UCSD-AML1 (cell line): ENCODE measurements around the gene CDKL5.
"Not testable (repeated sequence)": the region's sequence is repeated elsewhere in the genome, so short reads cannot be mapped to it uniquely, and the experiment has no call there.

Experiments
- DNase-seq: peaks from one replicate; lab custom pipeline; 2025; ENCODE audit not compliant: unreplicated experiment; lab: John Stamatoyannopoulos, UW

CDKL5 gene

GRCh38 chrX:18425199-18426003 is at the start of gene CDKL5:
Gene CDKL5 (plus strand): TSS chrX:18425608. CDS start chrX:18507097, 81,489 bp downstream.
- peak; percentile 91 for DNase-seq

GRCh38 chrX:18377796-18378195 is 47.6 kb upstream of the CDKL5 start:
- DNase-seq: peak; percentile 21

GRCh38 chrX:18389966-18390365 is 35.4 kb upstream of the CDKL5 start:
- DNase-seq: no peak

GRCh38 chrX:18390941-18391538 is 34.4 kb upstream of the CDKL5 start:
- DNase-seq: peak; percentile 21

GRCh38 chrX:18394477-18394876 is 30.9 kb upstream of the CDKL5 start:
- no peak for DNase-seq

GRCh38 chrX:18401848-18402213 is 23.6 kb upstream of the CDKL5 start:
- no peak for DNase-seq

GRCh38 chrX:18406531-18407266 is 18.7 kb upstream of the CDKL5 start:
- DNase-seq: no peak

GRCh38 chrX:18410038-18410437 is 15.4 kb upstream of the CDKL5 start:
- DNase-seq: no peak

- DNase-seq: no peak
These were observed 10.0 kb upstream of the CDKL5 start for GRCh38 chrX:18415386-18415785.

GRCh38 chrX:18422325-18422724 is 3.1 kb upstream of the CDKL5 start:
- DNase-seq: no peak

- DNase-seq: no peak
These were observed 2.5 kb upstream of the CDKL5 start for GRCh38 chrX:18422886-18423285.

GRCh38 chrX:18424482-18425198 is 768 bp upstream of the CDKL5 start:
- DNase-seq: no peak

- DNase-seq: no peak
These were observed 554 bp downstream of the CDKL5 start for GRCh38 chrX:18426004-18426320.

- no peak for DNase-seq
These were observed 2.6 kb downstream of the CDKL5 start for GRCh38 chrX:18428006-18428405.

- DNase-seq: not testable (repeated sequence)
These were observed 7.9 kb downstream of the CDKL5 start for GRCh38 chrX:18433288-18433687.

- no peak for DNase-seq
These were observed 9.5 kb downstream of the CDKL5 start for GRCh38 chrX:18434896-18435295.

- no peak for DNase-seq
These were observed 10.6 kb downstream of the CDKL5 start for GRCh38 chrX:18436017-18436416.

- DNase-seq: no peak
These were observed 15.4 kb downstream of the CDKL5 start for GRCh38 chrX:18440835-18441234.

- DNase-seq: no peak
These were observed 16.5 kb downstream of the CDKL5 start for GRCh38 chrX:18441780-18442367.

GRCh38 chrX:18448416-18448815 is 23.0 kb downstream of the CDKL5 start:
- no peak for DNase-seq

- no peak for DNase-seq
These were observed 23.8 kb downstream of the CDKL5 start for GRCh38 chrX:18449236-18449635.
